MCF 10A (cell line): Measurements from ENCODE around the gene CABP2. TPM values are rescaled to one million over a fixed set of nuclear protein-coding genes. Genes with fewer than 3 reads are reported as not detected.

Experiments used
- BruUV-seq: library from RNA; stranded (reverse); fragments of 400-500 nt; replicated peaks from 2 replicates; lab custom pipeline; 2021; lab: Mats Ljungman, UMichigan
- CTCF ChIA-PET: fragments of 300-600 bp; sonication (Branson Sonifier 250); formaldehyde crosslinking; extraction: SDS; loops from one replicate; lab custom pipeline; 2021; ENCODE audit warnings: antibody characterized with exemption, inconsistent platforms; lab: Yijun Ruan, JAX
- POLR2A ChIA-PET: fragments of 300-600, 350-650 bp; sonication (Branson Sonifier 250); formaldehyde crosslinking; extraction: SDS; loops from one replicate; lab custom pipeline; 2020; ENCODE audit warnings: antibody characterized with exemption, inconsistent platforms; lab: Yijun Ruan, JAX
- DNase-seq: peaks from one replicate; pipeline ENCODE4 v3.0.0-alpha.2; 2018; ENCODE audit not compliant: unreplicated experiment
- H3K27ac Mint-ChIP-seq: one replicate; pipeline ENCODE4 v1.8.0; 2022; ENCODE audit warnings: mild to moderate bottlenecking, low read depth, mixed read lengths; ENCODE audit not compliant: unreplicated experiment
- H3K27me3 Mint-ChIP-seq: one replicate; pipeline ENCODE4 v1.8.0; 2022; ENCODE audit warnings: mixed read lengths; ENCODE audit not compliant: insufficient read depth, unreplicated experiment
- H3K36me3 Mint-ChIP-seq: one replicate; pipeline ENCODE4 v1.8.0; 2022; ENCODE audit warnings: mild to moderate bottlenecking, moderate library complexity, mixed read lengths; ENCODE audit not compliant: insufficient read depth, unreplicated experiment
- H3K4me1 Mint-ChIP-seq: one replicate; pipeline ENCODE4 v1.8.0; 2022; ENCODE audit warnings: mixed read lengths; ENCODE audit not compliant: insufficient read depth, unreplicated experiment
- H3K4me3 Mint-ChIP-seq: one replicate; pipeline ENCODE4 v1.8.0; 2022; ENCODE audit warnings: mild to moderate bottlenecking, moderate library complexity, mixed read lengths; ENCODE audit not compliant: unreplicated experiment
- H3K9me3 Mint-ChIP-seq: one replicate; pipeline ENCODE4 v1.8.0; 2022; ENCODE audit warnings: mixed read lengths; ENCODE audit not compliant: unreplicated experiment
- CTCF ChIP-seq: fragments of 200-600 bp; IDR thresholded peaks from one replicate; pipeline ENCODE4 v1.8.0; 2022; ENCODE audit warnings: antibody characterized with exemption, mild to moderate bottlenecking; ENCODE audit not compliant: unreplicated experiment
- intact Hi-C: fragments of 100-400 bp; cut with micrococcal nuclease; formaldehyde crosslinking; loops from 2 replicates; pipeline ENCODE4 v1.14.1; 2022
- total RNA-seq: library from RNA; stranded (reverse); gene quantifications from 2 replicates; pipeline ENCODE4 v1.2.3, GENCODE V29; 2022

Gene CABP2
- total RNA-seq, 1 experiment from 2014 or later, result not detected

- no peak for TF ChIP-seq CTCF
- H3K27ac Mint-ChIP-seq, result no peak overlapping the region
- ChIA-PET POLR2A (interaction anchor here (0.6 to 1.5 kb wide), 2 partner anchors 12 to 98 kb away, joined by 3 read pairs; no protein-coding TSS in a partner anchor), CTCF (no interaction called here)
- no peak overlapping the region for H3K4me3 Mint-ChIP-seq
- no TSS peak for BruUV-seq
- no peaks in the 10 kb centered on the region for H3K36me3 Mint-ChIP-seq
- peaks cover 10% of the 10 kb centered on the region for H3K9me3 Mint-ChIP-seq
- H3K4me1 Mint-ChIP-seq, result peaks cover 6% of the 10 kb centered on the region
- peaks cover 11% of the 10 kb centered on the region for H3K27me3 Mint-ChIP-seq
- DNase-seq, result no peak
- intact Hi-C loops, result no loop called here
Measured at GRCh38 chr11:67528376-67528775, 5.1 kb upstream of the CABP2 start.

GRCh38 chr11:67525275-67525976 lies 2.2 kb upstream of the CABP2 start:
- Mint-ChIP-seq H3K27ac (no peak overlapping the region), H3K9me3 (peaks cover 10% of the 10 kb centered on the region), H3K36me3 (no peaks in the 10 kb centered on the region), H3K4me1 (peaks cover 6% of the 10 kb centered on the region), H3K27me3 (peaks cover 11% of the 10 kb centered on the region), H3K4me3 (no peak overlapping the region)
- ChIA-PET POLR2A (interaction anchor here (0.8 to 1.1 kb wide), 2 partner anchors 11 to 41 kb away, joined by 3 read pairs; no protein-coding TSS in a partner anchor), CTCF (no interaction called here)
- DNase-seq, result no peak
- intact Hi-C loops, result no loop called here
- TF ChIP-seq CTCF, result no peak
- BruUV-seq, result no TSS peak

- TF ChIP-seq CTCF, result no peak
- Mint-ChIP-seq H3K27ac (no peak overlapping the region), H3K27me3 (peaks cover 11% of the 10 kb centered on the region), H3K9me3 (peaks cover 10% of the 10 kb centered on the region), H3K4me3 (no peak overlapping the region), H3K36me3 (no peaks in the 10 kb centered on the region), H3K4me1 (peaks cover 4% of the 10 kb centered on the region)
- CTCF ChIA-PET, result no interaction called here
- DNase-seq, result no peak
- BruUV-seq, result no TSS peak
- POLR2A ChIA-PET, result no interaction called here
- intact Hi-C loops, result no loop called here
Measured at GRCh38 chr11:67524480-67524808, 1.2 kb upstream of the CABP2 start.

- H3K27ac Mint-ChIP-seq, result no peak overlapping the region
Measured at GRCh38 chr11:67523556-67524479, 572 bp upstream of the CABP2 start.

More at GRCh38 chr11:67523556-67524479, 572 bp upstream of the CABP2 start:
- peaks cover 10% of the 10 kb centered on the region for H3K9me3 Mint-ChIP-seq
- no peak for DNase-seq
- no TSS peak for BruUV-seq
- H3K4me1 Mint-ChIP-seq, result no peaks in the 10 kb centered on the region
- ChIA-PET POLR2A (no interaction called here), CTCF (no interaction called here)
- no peak for TF ChIP-seq CTCF
- H3K36me3 Mint-ChIP-seq, result no peaks in the 10 kb centered on the region
- intact Hi-C loops, result no loop called here
- no peak overlapping the region for H3K4me3 Mint-ChIP-seq
- peaks cover 11% of the 10 kb centered on the region for H3K27me3 Mint-ChIP-seq
